ENCODE results near the gene FOXP3. TPM values are rescaled to one million over a fixed set of nuclear protein-coding genes. Genes with fewer than 3 reads are reported as not detected.

The FOXP3 gene
- total RNA-seq, 1 donor from 2014 or later = not detected

- intact Hi-C loops (cut with micrococcal nuclease) = no loop called here
- Histone ChIP-seq H3K9me3 (replicated peaks) (no peaks in the 10 kb centered on the region), H3K4me1 (no peaks in the 10 kb centered on the region), H3K27me3 (ENCODE audit: low read depth) (no peaks in the 10 kb centered on the region), H3K36me3 (peaks cover 38% of the 10 kb centered on the region), H3K27ac (replicated peaks) (no peak overlapping the region), H3K4me3 (no peak overlapping the region)
- DNase-seq = no peak
- no peak for TF ChIP-seq CTCF (IDR thresholded peaks at IDR 0.05; ENCODE audit: borderline replicate concordance)
Observed at GRCh38 chrX:49242545-49243066, 21.9 kb downstream of the FOXP3 start.

DNA sequence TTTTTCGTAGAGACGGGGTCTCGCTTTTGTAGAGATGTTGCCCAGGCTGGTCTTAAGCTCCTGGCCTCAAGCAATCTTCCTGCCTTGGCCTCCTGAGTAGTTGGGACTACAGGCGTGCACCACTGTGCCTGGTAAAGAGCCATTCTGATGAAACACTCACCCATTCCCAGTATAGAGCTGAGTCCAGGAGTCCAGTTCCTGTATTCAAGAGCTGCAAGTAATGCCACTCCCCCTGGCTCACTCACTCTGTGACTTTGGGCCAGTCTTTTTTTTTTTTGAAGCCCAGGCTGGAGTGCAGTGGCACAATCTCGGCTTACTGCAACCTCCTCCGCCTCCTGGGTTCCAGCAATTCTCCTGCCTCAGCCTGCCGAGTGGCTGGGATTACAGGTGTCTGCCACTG lies 25.8 kb downstream of the FOXP3 start:
- intact Hi-C loops (cut with micrococcal nuclease) = no loop called here
- H3K4me1 ChIP-seq = peaks cover 9% of the 10 kb centered on the region
- H3K36me3 ChIP-seq = peaks cover 18% of the 10 kb centered on the region
- no peak overlapping the region for H3K4me3 ChIP-seq
- no peaks in the 10 kb centered on the region for H3K9me3 ChIP-seq (replicated peaks)
- no peak for DNase-seq
- H3K27me3 ChIP-seq (ENCODE audit: low read depth) = no peaks in the 10 kb centered on the region
- TF ChIP-seq CTCF (IDR thresholded peaks at IDR 0.05; ENCODE audit: borderline replicate concordance) = no peak
- H3K27ac ChIP-seq (replicated peaks) = no peak overlapping the region

- DNase-seq = no peak
- Histone ChIP-seq H3K27ac (replicated peaks) (no peak overlapping the region), H3K27me3 (ENCODE audit: low read depth) (no peaks in the 10 kb centered on the region), H3K9me3 (replicated peaks) (no peaks in the 10 kb centered on the region), H3K4me1 (peaks cover 9% of the 10 kb centered on the region), H3K36me3 (peaks cover 4% of the 10 kb centered on the region), H3K4me3 (no peak overlapping the region)
- TF ChIP-seq CTCF (IDR thresholded peaks at IDR 0.05; ENCODE audit: borderline replicate concordance) = no peak
- intact Hi-C loops (cut with micrococcal nuclease) = no loop called here
Observed at GRCh38 chrX:49237060-49237459, 27.4 kb downstream of the FOXP3 start.

DNA sequence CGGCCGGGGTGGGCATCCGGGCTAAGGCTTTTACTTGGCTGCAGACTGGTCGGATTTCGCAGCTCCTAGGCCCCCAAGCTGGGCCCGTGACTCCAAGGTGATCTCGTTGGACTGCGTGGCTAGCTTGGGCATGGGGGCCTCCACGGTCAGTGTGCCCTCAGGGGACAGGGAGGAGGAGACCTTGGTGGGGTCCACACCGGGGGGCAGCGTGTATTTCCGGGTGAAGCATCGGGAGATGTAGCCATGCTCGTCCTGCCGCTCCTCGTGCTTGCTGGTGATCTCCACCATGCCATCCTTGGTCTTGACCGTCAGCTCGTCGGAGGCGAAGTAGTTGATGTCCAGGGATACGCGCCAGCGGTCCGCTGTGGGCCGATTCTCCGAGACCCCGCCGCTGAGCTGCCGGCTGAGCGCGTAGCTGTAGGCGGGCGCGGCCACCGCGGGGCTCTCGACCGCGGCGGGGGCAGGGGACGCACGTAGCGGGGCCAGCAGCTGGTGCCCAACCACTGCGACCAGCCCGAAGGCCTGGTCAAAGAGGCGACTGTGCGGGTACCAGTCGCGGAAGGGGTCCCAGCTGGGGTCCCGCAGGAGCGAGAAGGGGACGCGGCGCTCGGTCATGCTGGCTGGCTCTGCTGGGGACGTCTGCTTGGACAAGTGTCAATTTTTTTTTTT lies 30.5 kb downstream of the FOXP3 start:
- H3K36me3 ChIP-seq = no peaks in the 10 kb centered on the region
- H3K4me1 ChIP-seq = peaks cover 11% of the 10 kb centered on the region
- TF ChIP-seq CTCF (IDR thresholded peaks at IDR 0.05; ENCODE audit: borderline replicate concordance) = no peak
- DNase-seq = no peak
- H3K27me3 ChIP-seq (ENCODE audit: low read depth) = no peaks in the 10 kb centered on the region
- intact Hi-C loops (cut with micrococcal nuclease) = no loop called here
- peak overlapping the region; percentile 32 for H3K4me3 ChIP-seq
- no peaks in the 10 kb centered on the region for H3K9me3 ChIP-seq (replicated peaks)
- no peak overlapping the region for H3K27ac ChIP-seq (replicated peaks)

- no peaks in the 10 kb centered on the region for H3K36me3 ChIP-seq
- H3K27ac ChIP-seq (replicated peaks) = no peak within 1 kb of the TSS
- DNase-seq = no peak
- H3K27me3 ChIP-seq (ENCODE audit: low read depth) = no peaks in the 10 kb centered on the region
- peaks cover 11% of the 10 kb centered on the region for H3K4me1 ChIP-seq
- no peak for TF ChIP-seq CTCF (IDR thresholded peaks at IDR 0.05; ENCODE audit: borderline replicate concordance)
- H3K9me3 ChIP-seq (replicated peaks) = no peaks in the 10 kb centered on the region
- H3K4me3 ChIP-seq = peak within 1 kb of the TSS; percentile 32
- intact Hi-C loops (cut with micrococcal nuclease) = no loop called here
Observed at GRCh38 chrX:49233176-49233575, 31.3 kb downstream of the FOXP3 start, which contains the start of gene CACNA1F. TSS of gene CACNA1F (minus strand) at chrX:49233340. CDS start at chrX:49233309, 31 bp downstream.
